HCT116 (cell line): ENCODE results near the gene MTOR. TPM values are rescaled to one million over a fixed set of nuclear protein-coding genes. Genes with fewer than 3 reads are reported as not detected.

Experiments
- ATAC-seq: fragments of 200-7000 bp; cut with Tn5 transposase; 2 replicates; pipeline ENCODE4 v1.9.1; 2020; ENCODE audit warnings: mild to moderate bottlenecking, moderate library complexity
- BruUV-seq: library from RNA; stranded (reverse); fragments of 400-500 nt; replicated peaks from 2 replicates; lab custom pipeline; 2021; lab: Mats Ljungman, UMichigan
- CTCF ChIA-PET: fragments of 300-600 bp; sonication (Branson Sonifier 250); formaldehyde crosslinking; loops from one replicate; lab custom pipeline; 2021; ENCODE audit warnings: antibody characterized with exemption; lab: Charles Lee
- POLR2A ChIA-PET: fragments of 300-600, 350-600 bp; sonication (Branson Sonifier 250); formaldehyde crosslinking; loops from one replicate; lab custom pipeline; 2021; ENCODE audit warnings: antibody characterized with exemption; lab: Charles Lee
- RAD21 ChIA-PET, 2 experiments: fragments of 300-600 bp; sonication (Branson Sonifier 250); formaldehyde crosslinking; loops; one replicate each; lab custom pipeline; 2023; ENCODE audit warnings: low total read pairs in 2 of 2; ENCODE audit not compliant: uncharacterized antibody in 2 of 2, unreplicated experiment in 2 of 2, low non-redundant PET in 1 of 2; lab: Charles Lee
- DNase-seq: peaks from one replicate; pipeline ENCODE4 v3.0.0-alpha.2; 2010; ENCODE audit warnings: low read depth, low spot score
- H2AFZ ChIP-seq: fragments of 200-600 bp; shearing (Covaris generic), sonication (generic); 2 replicates; pipeline ENCODE4 v1.6.1; 2017; ENCODE audit warnings: low read depth, mixed run types, mixed read lengths, antibody characterized with exemption, low read length; ENCODE audit not compliant: poor library complexity, severe bottlenecking
- H3K27ac ChIP-seq: 2 replicates; pipeline ENCODE4 v1.5.1; 2012; ENCODE audit warnings: low read depth, low read length
- H3K27me3 ChIP-seq: fragments of 200-600 bp; sonication (generic); 2 replicates; pipeline ENCODE4 v1.6.1; 2016; ENCODE audit warnings: mixed run types, low read length, mixed read lengths; ENCODE audit not compliant: insufficient read depth
- H3K36me3 ChIP-seq, 2 experiments: fragments of 200-500 bp in 1 of 2; fragments of 200-600 bp in 1 of 2; sonication (Bioruptor generic) in 1 of 2; sonication (generic) in 1 of 2; 2 replicates each; pipeline versions ENCODE4 v1.5.1 to v1.6.1; 2014 to 2016; ENCODE audit warnings: low read length in 2 of 2, inconsistent platforms in 1 of 2, mixed read lengths in 1 of 2, mixed run types in 1 of 2; ENCODE audit not compliant: insufficient read depth in 2 of 2, control insufficient read depth in 1 of 2
- H3K4me1 ChIP-seq, 2 experiments: fragments of 200-600 bp in 1 of 2; sonication (generic) in 1 of 2; 2 replicates each; pipeline versions ENCODE4 v1.5.1 to v1.6.1; 2012 to 2017; ENCODE audit warnings: low read length in 2 of 2, inconsistent platforms in 1 of 2, mild to moderate bottlenecking in 1 of 2, mixed read lengths in 1 of 2, mixed run types in 1 of 2, moderate library complexity in 1 of 2; ENCODE audit not compliant: insufficient read depth in 2 of 2, control insufficient read depth in 1 of 2
- H3K4me2 ChIP-seq: fragments of 200-600 bp; sonication (generic); 2 replicates; pipeline ENCODE4 v1.6.1; 2017; ENCODE audit warnings: mixed run types, low read length, mixed read lengths
- H3K4me3 ChIP-seq, 2 experiments: fragments of 200-600 bp in 1 of 2; sonication (generic) in 1 of 2; replicated peaks in 1 of 2; 2 replicates each; pipeline ENCODE4 v1.5.1; 2011 to 2016; ENCODE audit warnings: low read length in 2 of 2, control low read depth in 1 of 2, low read depth in 1 of 2, mild to moderate bottlenecking in 1 of 2, mixed read lengths in 1 of 2, mixed run types in 1 of 2
- H3K79me2 ChIP-seq: fragments of 200-600 bp; sonication (generic); 2 replicates; pipeline ENCODE4 v1.6.1; 2017; ENCODE audit warnings: mild to moderate bottlenecking, mixed run types, low read length, moderate library complexity, mixed read lengths; ENCODE audit not compliant: insufficient read depth
- H3K9ac ChIP-seq: fragments of 200-600 bp; sonication (generic); 2 replicates; pipeline ENCODE4 v1.6.1; 2016; ENCODE audit warnings: low read length, mixed read lengths
- H3K9me2 ChIP-seq: fragments of 200-600 bp; sonication (generic), shearing (Covaris generic); 2 replicates; pipeline ENCODE4 v1.6.1; 2017; ENCODE audit warnings: mixed run types, mild to moderate bottlenecking, moderate library complexity; ENCODE audit not compliant: insufficient read depth
- H3K9me3 ChIP-seq, 2 experiments: fragments of 200-500 bp in 1 of 2; fragments of 200-600 bp in 1 of 2; sonication (Bioruptor generic) in 1 of 2; sonication (generic) in 1 of 2; 2 replicates each; pipeline ENCODE4 v1.6.1; 2014 to 2017; ENCODE audit warnings: low read length in 2 of 2, mixed read lengths in 2 of 2, inconsistent platforms in 1 of 2, low read depth in 1 of 2, mild to moderate bottlenecking in 1 of 2, mixed run types in 1 of 2, moderate library complexity in 1 of 2; ENCODE audit not compliant: control insufficient read depth in 1 of 2, insufficient read depth in 1 of 2
- H4K20me1 ChIP-seq: fragments of 200-600 bp; sonication (generic), shearing (Covaris generic); 2 replicates; pipeline ENCODE4 v1.6.1; 2017; ENCODE audit warnings: mixed run types, mild to moderate bottlenecking, moderate library complexity; ENCODE audit not compliant: insufficient read depth
- CBX3 ChIP-seq: IDR thresholded peaks from 2 replicates; pipeline ENCODE4 v1.6.1; 2012; ENCODE audit warnings: low read depth
- EGR1 ChIP-seq: IDR thresholded peaks from 2 replicates; pipeline ENCODE4 v1.6.1; 2012; ENCODE audit warnings: low read depth
- ELF1 ChIP-seq: IDR thresholded peaks from 2 replicates; pipeline ENCODE4 v1.6.1; 2012; ENCODE audit warnings: low read depth, borderline replicate concordance
- SIN3A ChIP-seq: IDR thresholded peaks from 2 replicates; pipeline ENCODE4 v1.6.1; 2012; ENCODE audit warnings: low read depth
- SP1 ChIP-seq: IDR thresholded peaks from 2 replicates; pipeline ENCODE4 v1.6.1; 2012; ENCODE audit warnings: low read depth
- SRF ChIP-seq: IDR thresholded peaks from 2 replicates; pipeline ENCODE4 v1.6.1; 2012; ENCODE audit warnings: low read depth
- TCF7L2 ChIP-seq: IDR thresholded peaks from 2 replicates; pipeline ENCODE4 v1.7.0; 2011; ENCODE audit warnings: borderline replicate concordance, inconsistent platforms; ENCODE audit not compliant: insufficient read depth, insufficient read length; ENCODE audit errors: extremely low read depth
- YY1 ChIP-seq: IDR thresholded peaks from 2 replicates; pipeline ENCODE4 v1.6.1; 2011; ENCODE audit warnings: low read length, low read depth, moderate library complexity, mild to moderate bottlenecking; ENCODE audit not compliant: insufficient replicate concordance; ENCODE audit errors: extremely low read depth
- ZFX ChIP-seq: fragments of 450-650 bp; IDR thresholded peaks from 2 replicates; pipeline ENCODE4 v1.6.1; 2017
- intact Hi-C: fragments of 100-400 bp; cut with micrococcal nuclease; formaldehyde crosslinking; loops from 2 replicates; pipeline ENCODE4 v1.10.0; 2022
- total RNA-seq: library from RNA; stranded (reverse); gene quantifications from one replicate; pipeline ENCODE4 v1.2.1, GENCODE V29; 2021; ENCODE audit not compliant: unreplicated experiment
- TF ChIP-seq, protein P1 (sequence below): IDR thresholded peaks from 2 replicates; pipeline ENCODE4 v1.6.1; 2012

The MTOR gene
- total RNA-seq, 1 experiment from 2014 or later, result 42.2 TPM

DNA sequence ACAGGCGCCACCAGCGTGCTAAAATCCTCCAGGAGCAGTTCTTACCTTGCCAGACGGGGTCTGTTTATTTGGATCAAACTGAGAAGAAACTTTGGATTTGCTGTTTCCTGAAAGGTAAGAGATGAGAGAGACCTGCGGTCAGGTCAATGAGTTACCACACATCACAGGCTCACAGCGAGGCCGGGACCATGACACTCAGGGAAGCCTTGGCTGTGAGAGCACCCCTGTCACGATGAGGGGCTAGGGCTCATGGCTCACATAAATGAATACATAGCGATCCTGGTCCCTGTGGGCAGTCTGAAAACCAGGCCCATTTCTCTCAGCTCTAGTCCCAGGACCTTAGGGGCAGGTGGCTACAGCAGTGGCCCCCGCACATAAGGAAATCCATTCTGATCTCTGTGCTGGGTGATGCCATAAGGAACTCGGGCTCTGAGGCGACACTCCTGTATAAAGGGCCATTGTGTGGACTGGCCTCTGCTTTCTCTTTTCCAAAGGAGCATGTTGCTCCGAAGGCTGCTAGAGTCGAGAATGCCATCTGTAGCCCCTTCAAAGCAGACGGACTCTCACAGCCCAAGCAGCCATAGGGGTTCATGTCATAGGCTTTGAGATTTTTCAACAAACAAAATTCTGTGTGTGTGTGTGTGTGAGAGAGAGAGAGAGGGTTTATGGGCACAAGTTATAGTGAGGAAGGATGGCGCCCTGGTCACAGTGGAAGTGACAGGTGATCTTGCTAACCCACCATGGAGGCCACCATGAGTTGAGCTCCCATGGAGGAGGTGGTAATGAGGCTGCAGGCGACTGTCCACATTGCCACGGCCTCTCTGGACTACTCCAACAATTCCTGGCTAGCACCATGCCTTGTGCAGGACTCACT is 193.5 kb downstream of the MTOR start:
- Histone ChIP-seq H3K79me2 (no peaks in the 10 kb centered on the region), H3K9me2 (no peaks in the 10 kb centered on the region), H3K9me3 (no peaks in the 10 kb centered on the region), H3K4me1 (peaks cover 0 to 4% of the 10 kb centered on the region in 2 experiments; a peak in 1 of 4 replicates), H2AFZ (no peak overlapping the region), H3K4me3 (no peak overlapping the region), H3K27ac (no peak overlapping the region), H3K9ac (no peak overlapping the region), H3K36me3 (peaks cover 55 to 72% of the 10 kb centered on the region in 2 experiments), H4K20me1 (no peaks in the 10 kb centered on the region), H3K4me2 (no peak overlapping the region), H3K27me3 (no peaks in the 10 kb centered on the region)
- CTCF ChIA-PET, result no interaction called here
- no peak for TF ChIP-seq CBX3
- TF ChIP-seq, protein P1, sequence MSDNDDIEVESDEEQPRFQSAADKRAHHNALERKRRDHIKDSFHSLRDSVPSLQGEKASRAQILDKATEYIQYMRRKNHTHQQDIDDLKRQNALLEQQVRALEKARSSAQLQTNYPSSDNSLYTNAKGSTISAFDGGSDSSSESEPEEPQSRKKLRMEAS, result no peak
- no peak for TF ChIP-seq SRF
- no peak for TF ChIP-seq YY1
- no peak for TF ChIP-seq ZFX
- ATAC-seq, result no peak
- no peak for DNase-seq
- POLR2A ChIA-PET, result no interaction called here
- BruUV-seq, result no TSS peak
- RAD21 ChIA-PET, result no interaction called here
- intact Hi-C loops, result no loop called here

DNA sequence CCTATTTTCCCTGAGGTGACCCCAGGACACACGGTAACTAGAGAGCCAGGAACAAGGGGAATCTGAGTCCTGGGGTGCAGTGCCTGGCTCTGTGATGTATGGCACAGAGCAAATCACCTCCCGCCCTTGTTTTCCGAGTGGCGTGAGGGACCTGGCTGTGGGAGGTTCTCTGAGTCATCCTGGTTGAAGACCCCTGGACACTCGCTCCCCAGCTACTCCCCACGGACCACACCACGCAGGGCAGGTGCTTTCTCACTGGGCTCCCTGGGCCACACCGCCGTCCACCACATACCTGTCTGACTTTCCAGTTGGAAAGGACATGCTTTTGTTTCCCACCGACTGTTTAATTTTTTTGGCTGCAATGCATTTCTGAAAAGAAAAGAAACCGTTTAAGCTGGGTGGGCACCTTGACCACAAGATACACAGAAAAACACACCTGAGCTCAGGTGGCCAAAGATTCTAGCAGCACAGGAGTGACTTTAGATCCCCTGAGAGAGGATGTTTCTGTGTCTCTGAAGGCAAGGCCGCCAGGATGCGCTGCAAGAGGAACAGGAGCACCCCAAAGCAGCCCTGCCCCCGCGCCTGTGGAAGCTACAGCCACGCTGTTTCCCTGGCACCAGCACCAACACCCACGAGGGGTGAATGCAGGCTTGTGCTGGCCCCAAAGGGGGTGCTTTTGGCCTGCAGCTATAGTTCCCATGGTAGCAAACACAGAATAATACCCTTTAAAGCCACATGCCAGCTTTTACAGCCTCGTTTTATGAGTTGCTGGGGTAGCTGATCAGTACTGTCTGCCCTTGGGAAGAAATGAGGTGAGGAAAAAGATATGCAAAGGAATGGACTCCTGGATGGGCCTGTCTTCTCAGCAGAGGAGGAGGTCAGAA is 194.4 kb downstream of the MTOR start:
- intact Hi-C loops, result no loop called here
- ChIA-PET CTCF (no interaction called here), RAD21 (no interaction called here), POLR2A (no interaction called here)
- H2AFZ ChIP-seq, result no peak overlapping the region
- ATAC-seq (no peak), DNase-seq (no peak)
- peaks cover 0 to 4% of the 10 kb centered on the region in 2 experiments; a peak in 1 of 4 replicates for H3K4me1 ChIP-seq
- no peak overlapping the region for H3K9ac ChIP-seq
- no peaks in the 10 kb centered on the region for H3K27me3 ChIP-seq
- no peak overlapping the region for H3K4me2 ChIP-seq
- no peaks in the 10 kb centered on the region for H3K79me2 ChIP-seq
- peaks cover 59 to 68% of the 10 kb centered on the region in 2 experiments for H3K36me3 ChIP-seq
- H4K20me1 ChIP-seq, result no peaks in the 10 kb centered on the region
- no peaks in the 10 kb centered on the region for H3K9me2 ChIP-seq
- H3K4me3 ChIP-seq, result no peak overlapping the region
- H3K9me3 ChIP-seq, result no peaks in the 10 kb centered on the region
- no TSS peak for BruUV-seq
- no peak for TF ChIP-seq TCF7L2
- TF ChIP-seq YY1, result no peak
- TF ChIP-seq ELF1, result no peak
- no peak for TF ChIP-seq SP1
- no peak for TF ChIP-seq EGR1
- TF ChIP-seq, protein P1, result no peak
- no peak for TF ChIP-seq SIN3A
- H3K27ac ChIP-seq, result no peak overlapping the region
